Cerebellar cortex (tissue), 1 donor: ENCODE measurements around the gene FMO2.

Experiments
- DNase-seq: peaks from one replicate; pipeline ENCODE4 v3.0.0-alpha.2; 2015; ENCODE audit warnings: low spot score

The FMO2 gene

DNA sequence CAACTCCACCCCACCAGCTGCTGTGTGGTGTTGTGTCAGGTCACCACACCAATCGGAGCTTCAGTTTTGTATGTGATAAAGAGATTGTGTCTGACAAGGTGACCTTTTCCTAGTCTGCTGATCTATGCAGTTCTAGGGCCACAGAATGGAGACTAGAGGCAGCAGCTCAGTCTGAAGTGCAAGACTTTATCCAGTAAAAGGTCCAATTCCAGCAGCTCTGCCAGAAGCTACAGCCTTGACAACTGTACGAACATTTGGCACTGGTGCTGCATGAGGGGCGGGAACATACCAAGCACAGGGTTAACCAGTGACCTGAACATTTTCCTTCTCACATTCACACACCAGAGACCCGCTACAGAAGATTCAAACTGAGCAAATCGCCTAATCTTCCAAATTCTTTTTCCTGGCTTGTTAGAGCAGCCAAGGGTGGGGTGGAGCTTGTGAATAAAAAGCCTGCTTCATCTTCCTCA, 72.5 kb downstream of the FMO2 start:
- no peak for DNase-seq

DNA sequence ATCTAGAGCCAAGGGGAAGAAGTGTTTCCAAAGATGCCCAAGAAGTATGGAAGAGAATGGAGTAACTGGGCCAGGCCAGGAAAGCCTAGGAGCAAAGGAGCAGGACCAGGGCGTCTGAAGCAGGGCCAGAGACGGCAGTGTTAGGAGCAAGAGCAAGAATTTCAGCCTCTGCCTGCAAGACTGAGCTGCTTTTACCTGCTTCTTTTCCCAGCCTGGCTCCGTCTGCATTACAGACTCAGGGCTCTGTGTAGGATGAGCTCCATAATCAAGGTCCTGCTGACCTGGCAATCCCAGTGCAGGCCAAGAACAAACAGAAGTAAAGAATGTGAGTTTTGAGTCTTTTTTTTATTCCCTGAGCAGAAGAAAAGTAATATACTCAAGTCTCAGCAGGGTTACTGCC, 73.3 kb downstream of the FMO2 start:
- DNase-seq, result no peak

DNA sequence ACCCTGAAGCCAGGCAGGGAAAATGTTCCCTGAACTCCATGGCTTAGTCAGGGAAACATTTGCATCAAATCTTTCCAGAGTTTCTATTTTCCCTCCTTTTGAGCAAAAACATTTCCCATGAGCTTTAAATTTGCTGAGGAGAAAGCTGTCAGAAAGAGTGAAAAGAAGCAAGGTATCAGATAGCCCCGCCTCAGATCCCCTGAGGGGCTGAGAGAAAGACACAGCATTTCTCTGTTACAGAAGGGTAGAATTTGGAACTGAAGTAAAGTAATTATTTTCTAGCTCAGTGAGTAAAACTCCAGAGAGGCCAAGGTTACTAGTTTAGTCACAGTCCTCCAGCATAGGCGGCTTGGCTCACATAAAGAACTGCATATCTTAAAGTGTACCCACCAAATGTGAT, 73.8 kb downstream of the FMO2 start:
- DNase-seq, result no peak
